Smooth muscle cell of the umbilical artery (primary cell): ENCODE measurements around the gene PCDH20. TPM values are rescaled to one million over a fixed set of nuclear protein-coding genes. Genes with fewer than 3 reads are reported as not detected.

Experiments
- total RNA-seq: library from RNA; depleted of rRNA; stranded (reverse); fragments of >200 nt; gene quantifications from 2 replicates; pipeline ENCODE4 v1.2.3, GENCODE V29; 2014

Gene PCDH20, protein sequence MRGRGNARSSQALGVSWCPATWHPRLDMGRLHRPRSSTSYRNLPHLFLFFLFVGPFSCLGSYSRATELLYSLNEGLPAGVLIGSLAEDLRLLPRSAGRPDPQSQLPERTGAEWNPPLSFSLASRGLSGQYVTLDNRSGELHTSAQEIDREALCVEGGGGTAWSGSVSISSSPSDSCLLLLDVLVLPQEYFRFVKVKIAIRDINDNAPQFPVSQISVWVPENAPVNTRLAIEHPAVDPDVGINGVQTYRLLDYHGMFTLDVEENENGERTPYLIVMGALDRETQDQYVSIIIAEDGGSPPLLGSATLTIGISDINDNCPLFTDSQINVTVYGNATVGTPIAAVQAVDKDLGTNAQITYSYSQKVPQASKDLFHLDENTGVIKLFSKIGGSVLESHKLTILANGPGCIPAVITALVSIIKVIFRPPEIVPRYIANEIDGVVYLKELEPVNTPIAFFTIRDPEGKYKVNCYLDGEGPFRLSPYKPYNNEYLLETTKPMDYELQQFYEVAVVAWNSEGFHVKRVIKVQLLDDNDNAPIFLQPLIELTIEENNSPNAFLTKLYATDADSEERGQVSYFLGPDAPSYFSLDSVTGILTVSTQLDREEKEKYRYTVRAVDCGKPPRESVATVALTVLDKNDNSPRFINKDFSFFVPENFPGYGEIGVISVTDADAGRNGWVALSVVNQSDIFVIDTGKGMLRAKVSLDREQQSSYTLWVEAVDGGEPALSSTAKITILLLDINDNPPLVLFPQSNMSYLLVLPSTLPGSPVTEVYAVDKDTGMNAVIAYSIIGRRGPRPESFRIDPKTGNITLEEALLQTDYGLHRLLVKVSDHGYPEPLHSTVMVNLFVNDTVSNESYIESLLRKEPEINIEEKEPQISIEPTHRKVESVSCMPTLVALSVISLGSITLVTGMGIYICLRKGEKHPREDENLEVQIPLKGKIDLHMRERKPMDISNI
- not detected in 2 replicates for total RNA-seq

DNA sequence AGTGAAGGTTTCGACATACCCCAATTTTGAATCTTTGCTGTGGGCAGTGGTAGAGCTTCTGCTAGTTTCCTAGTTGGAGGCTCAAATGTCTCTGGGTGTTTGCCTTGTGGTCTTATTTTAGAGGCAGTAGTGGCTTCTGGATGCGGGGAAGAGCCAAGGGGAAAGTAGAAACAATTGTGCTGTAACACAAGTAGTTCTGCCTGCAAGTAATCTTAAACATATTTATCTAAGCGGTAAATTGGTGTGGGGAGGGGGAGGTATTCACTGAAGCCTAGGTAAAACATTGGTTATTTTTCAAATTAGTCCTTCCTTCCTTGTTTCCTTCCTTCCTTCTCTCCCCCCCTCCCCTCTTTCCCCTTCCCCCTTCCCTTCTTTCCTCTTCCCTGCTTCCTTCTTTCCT, at the start of gene PCDH20:
PCDH20 (minus strand) TSS at position 101 of the 400 bp plus-strand sequence. CDS start 691 bp downstream, outside the sequence.

